K562 (cell line): ENCODE measurements around the gene DAGLB. TPM values are rescaled to one million over a fixed set of nuclear protein-coding genes. Genes with fewer than 3 reads are reported as not detected.
A peak's percentile ranks its signal among the peaks of the same experiment; 100 is the strongest.

Source experiments
- ATF2 ChIP-seq: sonication (generic); formaldehyde crosslinking; IDR thresholded peaks from 2 replicates; pipeline ENCODE4 v1.8.1; 2022; ENCODE audit warnings: missing genetic modification reagents
- CREB3L1 ChIP-seq: fragments of 450-650 bp; IDR thresholded peaks from 2 replicates; pipeline ENCODE4 v1.6.1; 2014; ENCODE audit warnings: low read depth, mild to moderate bottlenecking, moderate library complexity, borderline replicate concordance
- FOXA1 ChIP-seq: fragments of 450-650 bp; IDR thresholded peaks from 2 replicates; pipeline ENCODE4 v1.6.1; 2016; ENCODE audit warnings: mild to moderate bottlenecking, borderline replicate concordance
- HBP1 ChIP-seq: fragments of 450-650 bp; formaldehyde crosslinking; IDR thresholded peaks from 2 replicates; pipeline ENCODE4 v1.4.0; 2022; ENCODE audit warnings: missing genetic modification characterization
- HMG20A ChIP-seq: fragments of 450-650 bp; formaldehyde crosslinking; conservative IDR thresholded peaks from 2 replicates; pipeline ENCODE4 v1.4.0; 2020; ENCODE audit warnings: mild to moderate bottlenecking, mixed read lengths
- HMGN3 ChIP-seq: IDR thresholded peaks from 2 replicates; pipeline ENCODE4 v1.6.1; 2011; ENCODE audit warnings: borderline replicate concordance, low read depth, mild to moderate bottlenecking, mixed read lengths, low read length; ENCODE audit not compliant: insufficient read length; ENCODE audit errors: extremely low read depth
- HMGXB4 ChIP-seq: sonication (generic); formaldehyde crosslinking; IDR thresholded peaks from 2 replicates; pipeline ENCODE4 v1.8.1; 2023; ENCODE audit warnings: mild to moderate bottlenecking, missing genetic modification reagents
- HNRNPLL ChIP-seq: fragments of 200-400 bp; formaldehyde crosslinking; IDR thresholded peaks from 2 replicates; pipeline ENCODE4 v1.6.1; 2017; ENCODE audit warnings: low read length, low read depth, mild to moderate bottlenecking; ENCODE audit not compliant: poor library complexity, severe bottlenecking
- ILF3 ChIP-seq: fragments of 450-650 bp; IDR thresholded peaks from 2 replicates; pipeline ENCODE4 v1.6.1; 2018; ENCODE audit warnings: antibody characterized with exemption, mild to moderate bottlenecking, moderate library complexity, borderline replicate concordance
- NEUROD1 ChIP-seq: fragments of 150-350 bp; IDR thresholded peaks from 2 replicates; pipeline ENCODE4 v1.6.1; 2014; ENCODE audit warnings: borderline replicate concordance, low read length, low read depth; ENCODE audit not compliant: partially characterized antibody
- NR3C1 ChIP-seq: sonication (generic); formaldehyde crosslinking; IDR thresholded peaks from 2 replicates; pipeline ENCODE4 v1.8.1; 2022; ENCODE audit warnings: missing genetic modification reagents
- RNF2 ChIP-seq: sonication (generic); IDR thresholded peaks from 2 replicates; pipeline ENCODE4 v1.6.1; 2016
- SMAD1 ChIP-seq: fragments of 150-350 bp; IDR thresholded peaks from 2 replicates; pipeline ENCODE4 v1.6.1; 2014; ENCODE audit warnings: low read length, low read depth; ENCODE audit not compliant: partially characterized antibody
- TAF1 ChIP-seq: IDR thresholded peaks from 2 replicates; pipeline ENCODE4 v1.6.1; 2011; ENCODE audit warnings: mild to moderate bottlenecking, low read length, moderate library complexity; ENCODE audit not compliant: insufficient read depth, control insufficient read depth, severe bottlenecking; ENCODE audit errors: extremely low read depth
- THAP12 ChIP-seq: fragments of 250-450 bp; sonication (Bioruptor Pico); IDR thresholded peaks from 2 replicates; pipeline ENCODE4 v1.9.0; 2021; ENCODE audit warnings: mild to moderate bottlenecking, inconsistent platforms
- polyA plus RNA-seq, 8 experiments: library from polyadenylated mRNA; depleted of rRNA in 4 of 8; stranded (reverse) in 5 of 8; unstranded in 3 of 8; fragments of >200 nt; fragmentation: Nextera tagmentation in 2 of 8; fragmentation: Illumina TruSeq in 1 of 8; extraction: Ambion mirVana in 2 of 8; extraction: Trizol in 1 of 8; gene quantifications; 2 replicates each; pipeline versions ENCODE4 v1.2.1 to v1.2.3, GENCODE V29; 2011 to 2014; ENCODE audit warnings: inconsistent platforms in 1 of 8, missing spikeins in 1 of 8
- total RNA-seq, 7 experiments: library from RNA; depleted of rRNA in 6 of 7; stranded (reverse); fragments of >200 nt in 6 of 7; fragmentation: Illumina TruSeq in 2 of 7; extraction: Trizol in 2 of 7; gene quantifications; 2 replicates each; pipeline versions ENCODE4 v1.2.1 to v1.2.3, GENCODE V29; 2011 to 2021; ENCODE audit warnings: low replicate concordance in 1 of 7

DAGLB gene
- total and polyA plus RNA-seq, 9 of the 15 experiments (the other 6 are each of a cell fraction or from before 2014, with no cell fraction given) = 0.92 to 16.4 (median 9.3) TPM

- peak; percentile 32 for TF ChIP-seq HMGN3
- TF ChIP-seq THAP12 (CRISPR knock-in tag) = peak; percentile 79; the same call in 1 of the 2 replicates
- TF ChIP-seq HMG20A (CRISPR knock-in tag) = no peak
- TF ChIP-seq HMGXB4 (CRISPR knock-in tag) = 0 out of 2 replicates have a peak, but pooled peaks have one; percentile 70
- no peak for TF ChIP-seq ATF2 (CRISPR knock-in tag)
- no peak for TF ChIP-seq ILF3
- TF ChIP-seq NR3C1 = no peak
- TF ChIP-seq HNRNPLL = peak; percentile 60
- peak; percentile 3 for TF ChIP-seq NEUROD1
- no peak for TF ChIP-seq HBP1 (CRISPR knock-in tag)
- TF ChIP-seq FOXA1 = no peak
- TF ChIP-seq RNF2 = no peak
- TF ChIP-seq SMAD1 = peak; percentile 43
- peak; percentile 83 for TF ChIP-seq TAF1
- TF ChIP-seq CREB3L1 = no peak; the same call in 1 of the 2 replicates
These were observed at the start of gene DAGLB (continued) for GRCh38 chr7:6447581-6448199.
